Osteoblast (primary cell): ENCODE results near the gene POLG2. TPM values are rescaled to one million over a fixed set of nuclear protein-coding genes. Genes with fewer than 3 reads are reported as not detected.
"Not testable (repeated sequence)": the region's sequence is repeated elsewhere in the genome, so short reads cannot be mapped to it uniquely, and the experiment has no call there.

Source experiments
- DNase-seq: peaks from one replicate; pipeline ENCODE4 v3.0.0; 2011; ENCODE audit warnings: low spot score, mixed read lengths; ENCODE audit not compliant: insufficient read length; ENCODE audit errors: missing footprints
- H2AFZ ChIP-seq: 2 replicates; pipeline ENCODE4 v1.6.0; 2011; ENCODE audit warnings: mild to moderate bottlenecking, low read length
- H3K27ac ChIP-seq: 2 replicates; pipeline ENCODE4 v1.5.1; 2011; ENCODE audit warnings: mild to moderate bottlenecking, low read depth, low read length, moderate library complexity
- H3K27me3 ChIP-seq: 2 replicates; pipeline ENCODE4 v1.6.0; 2012; ENCODE audit warnings: mild to moderate bottlenecking, control low read depth, inconsistent platforms, low read length, moderate library complexity; ENCODE audit not compliant: insufficient read depth
- H3K36me3 ChIP-seq: 2 replicates; pipeline ENCODE4 v1.5.1; 2011; ENCODE audit warnings: mild to moderate bottlenecking, low read length, control low read depth, moderate library complexity; ENCODE audit not compliant: insufficient read depth
- H3K4me1 ChIP-seq: 2 replicates; pipeline ENCODE4 v1.5.1; 2011; ENCODE audit warnings: mild to moderate bottlenecking, low read length, control low read depth, moderate library complexity; ENCODE audit not compliant: insufficient read depth
- H3K4me2 ChIP-seq: 2 replicates; pipeline ENCODE4 v1.6.0; 2011; ENCODE audit warnings: mild to moderate bottlenecking, low read length; ENCODE audit not compliant: insufficient read depth
- H3K4me3 ChIP-seq: fragments of 200-600 bp; sonication (generic); 3 replicates; pipeline ENCODE4 v1.5.1; 2012; ENCODE audit warnings: mild to moderate bottlenecking, low read length, inconsistent platforms; ENCODE audit not compliant: insufficient read depth
- H3K79me2 ChIP-seq: 2 replicates; pipeline ENCODE4 v1.6.0; 2012; ENCODE audit warnings: mild to moderate bottlenecking, low read length, control low read depth, inconsistent platforms; ENCODE audit not compliant: insufficient read depth
- H3K9me3 ChIP-seq: 2 replicates; pipeline ENCODE4 v1.5.1; 2011; ENCODE audit warnings: low read depth, low read length, control low read depth
- H4K20me1 ChIP-seq: 2 replicates; pipeline ENCODE4 v1.6.0; 2012; ENCODE audit warnings: mild to moderate bottlenecking, low read length, control low read depth; ENCODE audit not compliant: insufficient read depth
- total RNA-seq: library from RNA; depleted of rRNA; stranded (reverse); fragments of >200 nt; gene quantifications from 2 replicates; pipeline ENCODE4 v1.2.3, GENCODE V29; 2012
- TF ChIP-seq, protein P1 (sequence below): IDR thresholded peaks from 2 replicates; pipeline ENCODE4 v1.5.1; 2011; ENCODE audit warnings: mild to moderate bottlenecking, low read depth, low read length, moderate library complexity; ENCODE audit errors: extremely low read depth

Gene POLG2
- total RNA-seq, 1 donor, result 7.2 TPM

DNA sequence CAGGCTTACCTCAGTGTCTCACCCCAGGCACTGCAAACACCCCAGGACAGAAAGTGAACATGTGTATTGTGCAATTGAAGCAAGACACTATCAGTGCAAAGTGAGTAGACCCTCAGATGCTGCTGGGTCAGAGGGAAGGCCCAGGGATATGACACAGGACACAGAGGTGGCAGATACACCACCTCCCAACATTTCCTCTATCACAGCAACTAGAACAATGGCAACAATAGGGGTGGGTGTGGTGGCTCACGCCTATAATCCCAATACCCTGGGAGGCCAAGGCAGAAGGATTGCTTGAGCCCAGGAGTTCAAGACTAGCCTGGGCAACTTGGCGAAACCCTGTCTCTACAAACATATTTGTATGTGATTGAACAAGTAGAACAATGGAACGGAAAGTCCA is 25.4 kb downstream of the POLG2 start:
- no peaks in the 10 kb centered on the region for H4K20me1 ChIP-seq
- no peaks in the 10 kb centered on the region for H3K4me1 ChIP-seq
- no peak overlapping the region for H3K27ac ChIP-seq
- no peak overlapping the region for H3K4me3 ChIP-seq
- no peaks in the 10 kb centered on the region for H3K27me3 ChIP-seq
- H3K36me3 ChIP-seq, result peaks cover 5% of the 10 kb centered on the region
- no peak overlapping the region for H2AFZ ChIP-seq
- TF ChIP-seq, protein P1, sequence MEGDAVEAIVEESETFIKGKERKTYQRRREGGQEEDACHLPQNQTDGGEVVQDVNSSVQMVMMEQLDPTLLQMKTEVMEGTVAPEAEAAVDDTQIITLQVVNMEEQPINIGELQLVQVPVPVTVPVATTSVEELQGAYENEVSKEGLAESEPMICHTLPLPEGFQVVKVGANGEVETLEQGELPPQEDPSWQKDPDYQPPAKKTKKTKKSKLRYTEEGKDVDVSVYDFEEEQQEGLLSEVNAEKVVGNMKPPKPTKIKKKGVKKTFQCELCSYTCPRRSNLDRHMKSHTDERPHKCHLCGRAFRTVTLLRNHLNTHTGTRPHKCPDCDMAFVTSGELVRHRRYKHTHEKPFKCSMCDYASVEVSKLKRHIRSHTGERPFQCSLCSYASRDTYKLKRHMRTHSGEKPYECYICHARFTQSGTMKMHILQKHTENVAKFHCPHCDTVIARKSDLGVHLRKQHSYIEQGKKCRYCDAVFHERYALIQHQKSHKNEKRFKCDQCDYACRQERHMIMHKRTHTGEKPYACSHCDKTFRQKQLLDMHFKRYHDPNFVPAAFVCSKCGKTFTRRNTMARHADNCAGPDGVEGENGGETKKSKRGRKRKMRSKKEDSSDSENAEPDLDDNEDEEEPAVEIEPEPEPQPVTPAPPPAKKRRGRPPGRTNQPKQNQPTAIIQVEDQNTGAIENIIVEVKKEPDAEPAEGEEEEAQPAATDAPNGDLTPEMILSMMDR, result no peak
- DNase-seq, result no peak
- no peaks in the 10 kb centered on the region for H3K9me3 ChIP-seq
- no peaks in the 10 kb centered on the region for H3K79me2 ChIP-seq
- H3K4me2 ChIP-seq, result no peak overlapping the region

DNA sequence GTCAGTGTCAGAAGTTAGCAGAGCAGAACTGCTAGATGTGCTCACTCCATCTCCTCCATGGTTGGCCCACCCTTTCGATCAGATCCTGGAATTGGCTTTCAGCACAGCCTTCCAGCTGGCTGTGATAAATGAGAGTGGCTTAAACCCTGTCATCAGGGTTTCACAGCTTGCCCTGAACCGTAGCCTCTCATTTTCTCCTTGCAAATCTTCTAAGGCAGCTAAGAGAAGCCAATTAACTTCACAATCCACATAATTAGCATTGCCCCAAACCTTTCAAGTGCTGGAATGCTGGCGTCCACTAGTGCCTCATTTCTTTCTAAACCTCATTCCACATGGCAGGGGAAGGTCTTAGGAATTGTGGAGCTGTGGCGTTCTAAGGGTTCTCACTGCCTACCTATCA is 26.2 kb downstream of the POLG2 start:
- no peaks in the 10 kb centered on the region for H3K79me2 ChIP-seq
- H3K27me3 ChIP-seq, result no peaks in the 10 kb centered on the region
- H4K20me1 ChIP-seq, result no peaks in the 10 kb centered on the region
- peaks cover 5% of the 10 kb centered on the region for H3K36me3 ChIP-seq
- H2AFZ ChIP-seq, result no peak overlapping the region
- peak; percentile 38 for DNase-seq
- TF ChIP-seq, protein P1, result no peak
- no peaks in the 10 kb centered on the region for H3K9me3 ChIP-seq
- no peaks in the 10 kb centered on the region for H3K4me1 ChIP-seq
- no peak overlapping the region for H3K4me3 ChIP-seq
- H3K27ac ChIP-seq, result no peak overlapping the region
- no peak overlapping the region for H3K4me2 ChIP-seq

DNA sequence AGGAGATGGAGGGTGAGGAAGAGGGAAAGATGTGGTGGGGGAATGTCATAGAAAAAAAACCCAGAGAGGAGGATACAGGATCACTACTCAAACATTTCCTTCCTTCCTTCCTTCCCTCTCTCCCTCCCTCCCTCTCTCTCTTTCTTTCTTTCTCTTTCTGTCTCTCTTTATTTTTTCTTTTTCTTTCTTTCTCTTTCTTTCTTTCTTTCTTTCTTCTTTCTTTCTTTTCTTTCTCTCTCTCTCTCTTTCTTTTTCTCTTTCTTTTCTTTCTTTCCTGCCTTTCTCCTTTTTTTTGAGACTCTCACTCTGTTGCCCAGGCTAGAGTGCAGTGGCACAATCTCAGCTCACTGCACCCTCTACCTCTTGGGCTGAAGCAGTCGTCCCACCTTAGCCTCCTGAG is 30.0 kb downstream of the POLG2 start:
- H3K4me3 ChIP-seq, H3K4me1 ChIP-seq, H3K36me3 ChIP-seq, H3K4me2 ChIP-seq, DNase-seq, H3K27ac ChIP-seq, H3K79me2 ChIP-seq, H4K20me1 ChIP-seq, H3K27me3 ChIP-seq, H2AFZ ChIP-seq, H3K9me3 ChIP-seq: not testable (repeated sequence)

DNA sequence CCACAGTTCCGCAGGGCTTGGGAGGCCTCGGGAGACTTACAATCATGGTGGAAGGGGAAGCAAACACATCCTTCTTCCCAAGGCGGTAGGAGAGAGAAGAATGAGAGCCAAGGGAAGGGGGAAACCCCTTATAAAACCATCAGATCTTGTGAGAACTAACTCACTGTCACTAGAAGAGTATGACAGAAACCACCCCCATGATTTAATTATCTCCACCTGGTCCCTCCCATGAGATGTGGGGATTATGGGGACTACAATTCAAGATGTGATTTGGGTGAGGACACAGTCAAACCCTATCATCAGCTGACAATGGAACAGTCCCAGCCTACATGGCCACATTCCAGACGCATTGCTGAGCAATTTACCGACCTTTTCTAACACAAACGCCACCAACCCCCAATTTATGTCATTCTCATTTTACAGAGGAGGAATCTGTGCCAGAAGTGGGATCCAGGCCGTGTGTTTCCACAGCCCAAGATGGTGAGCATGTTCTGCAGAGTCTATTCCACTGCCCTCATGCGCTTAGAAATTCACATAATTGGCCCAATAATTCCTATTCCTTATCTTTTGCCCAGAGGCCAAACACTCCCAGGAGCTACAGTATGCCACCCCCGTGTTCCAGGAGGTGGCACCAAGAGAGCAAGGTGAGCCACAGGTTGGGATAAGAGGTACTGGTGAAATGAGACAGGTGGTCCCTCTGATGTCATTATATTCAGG is 30.7 kb downstream of the POLG2 start:
- Histone ChIP-seq H3K9me3 (no peaks in the 10 kb centered on the region), H4K20me1 (no peaks in the 10 kb centered on the region), H3K27ac (no peak overlapping the region), H3K79me2 (no peaks in the 10 kb centered on the region), H3K4me2 (no peak overlapping the region), H3K36me3 (peaks cover 5% of the 10 kb centered on the region), H2AFZ (no peak overlapping the region), H3K27me3 (no peaks in the 10 kb centered on the region), H3K4me1 (no peaks in the 10 kb centered on the region), H3K4me3 (no peak overlapping the region)
- TF ChIP-seq, protein P1, result no peak
- no peak for DNase-seq
